Thymus (tissue), 11 donors: Measurements from ENCODE around the gene RALY. TPM values are rescaled to one million over a fixed set of nuclear protein-coding genes. Genes with fewer than 3 reads are reported as not detected.
"Not testable (repeated sequence)": the region's sequence is repeated elsewhere in the genome, so short reads cannot be mapped to it uniquely, and the experiment has no call there.

Experiments used
- DNase-seq, 9 donors: peaks; one replicate each; pipeline ENCODE4 v3.0.0-alpha.2; 2013; ENCODE audit warnings: low spot score in 9 of 9, low read depth in 6 of 9, missing footprints in 1 of 9
- H3K27ac ChIP-seq, 2 donors: one replicate each; pipeline ENCODE4 v1.5.1; 2013; ENCODE audit warnings: control low read depth in 1 of 2, low read depth in 1 of 2, low read length in 1 of 2, mild to moderate bottlenecking in 1 of 2, moderate library complexity in 1 of 2
- H3K27me3 ChIP-seq, 2 donors: one replicate each; pipeline ENCODE4 v1.5.1; 2013; ENCODE audit warnings: low read length in 1 of 2; ENCODE audit not compliant: control insufficient read depth in 2 of 2, insufficient read depth in 1 of 2
- H3K36me3 ChIP-seq, 2 donors: one replicate each; pipeline ENCODE4 v1.5.1; 2013; ENCODE audit warnings: low read length in 1 of 2, mild to moderate bottlenecking in 1 of 2, moderate library complexity in 1 of 2; ENCODE audit not compliant: control insufficient read depth in 2 of 2, insufficient read depth in 2 of 2
- H3K4me1 ChIP-seq, 2 donors: one replicate each; pipeline ENCODE4 v1.5.1; 2013; ENCODE audit warnings: low read length in 2 of 2; ENCODE audit not compliant: control insufficient read depth in 2 of 2, insufficient read depth in 2 of 2
- H3K4me3 ChIP-seq, 2 donors: one replicate each; pipeline ENCODE4 v1.5.1; 2013; ENCODE audit warnings: low read length in 2 of 2, control low read depth in 1 of 2, mild to moderate bottlenecking in 1 of 2
- H3K9me3 ChIP-seq, 2 donors: one replicate each; pipeline ENCODE4 v1.5.1; 2013; ENCODE audit warnings: low read length in 1 of 2, mild to moderate bottlenecking in 1 of 2; ENCODE audit not compliant: control insufficient read depth in 2 of 2, insufficient read depth in 1 of 2
- WGBS: extraction: QIAGEN DNeasy Blood & Tissue Kit; methylation state at CpG from one replicate; pipeline ENCODE4 v1.1.7; 2013; 5-methylcytosine and 5-hydroxymethylcytosine counted together
- polyA plus RNA-seq: library from polyadenylated mRNA; stranded (reverse); fragments of 200-250 nt; gene quantifications from one replicate; pipeline ENCODE4 v1.2.3, GENCODE V29; 2013
- total RNA-seq: library from RNA; stranded (reverse); fragments of 120-200 nt; gene quantifications from one replicate; pipeline ENCODE4 v1.2.4, GENCODE V29; 2013
- donor health status: healthy.

Gene RALY
- total and polyA plus RNA-seq, 2 donors, result 90.2 to 131 TPM

DNA sequence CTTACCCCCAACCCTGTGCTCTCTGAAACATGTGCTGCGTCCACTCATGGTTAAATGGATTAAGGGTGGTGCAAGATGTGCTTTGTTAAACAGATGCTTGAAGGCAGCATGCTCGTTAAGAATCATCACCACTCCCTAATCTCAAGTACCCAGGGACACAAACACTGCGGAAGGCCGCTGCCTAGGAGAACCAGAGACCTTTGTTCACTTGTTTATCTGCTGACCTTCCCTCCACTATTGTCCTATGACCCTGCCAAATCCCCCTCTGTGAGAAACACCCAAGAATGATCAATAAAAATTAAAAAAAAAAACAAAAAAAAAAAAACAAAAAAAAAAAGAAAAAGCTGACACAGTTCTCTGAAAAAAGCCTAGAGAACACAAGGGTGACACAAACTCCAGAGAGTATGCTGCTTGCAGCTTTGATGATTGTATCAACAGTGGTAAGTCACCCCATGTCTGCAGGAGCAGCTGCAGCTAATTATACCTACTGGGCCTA lies 139.7 kb downstream of the RALY start:
- not testable (repeated sequence) for H3K4me1 ChIP-seq, H3K9me3 ChIP-seq, H3K4me3 ChIP-seq, H3K36me3 ChIP-seq, H3K27ac ChIP-seq, H3K27me3 ChIP-seq, DNase-seq
- 92% methylated on average over 4 of the region's 4 CpGs for WGBS

Other genes starting within 250 kb of the RALY start
- gene CHMP4B, start 182.6 kb upstream of the RALY start, total RNA-seq, result 39.9 TPM
- 130 TPM for gene CHMP4B, start 182.6 kb upstream of the RALY start, polyA plus RNA-seq
- gene EIF2S2, start 118.3 kb downstream of the RALY start, total RNA-seq, result 78.1 TPM
- 48.4 TPM for gene EIF2S2, start 118.3 kb downstream of the RALY start, polyA plus RNA-seq
- gene ASIP, start 247.5 kb downstream of the RALY start, total RNA-seq, result 0.09 TPM
- gene ASIP, start 247.5 kb downstream of the RALY start, polyA plus RNA-seq, result 1.8 TPM